ENCODE data around the gene ACTL7A.
"Not testable (repeated sequence)": the region's sequence is repeated elsewhere in the genome, so short reads cannot be mapped to it uniquely, and the experiment has no call there.

Gene ACTL7A

DNA sequence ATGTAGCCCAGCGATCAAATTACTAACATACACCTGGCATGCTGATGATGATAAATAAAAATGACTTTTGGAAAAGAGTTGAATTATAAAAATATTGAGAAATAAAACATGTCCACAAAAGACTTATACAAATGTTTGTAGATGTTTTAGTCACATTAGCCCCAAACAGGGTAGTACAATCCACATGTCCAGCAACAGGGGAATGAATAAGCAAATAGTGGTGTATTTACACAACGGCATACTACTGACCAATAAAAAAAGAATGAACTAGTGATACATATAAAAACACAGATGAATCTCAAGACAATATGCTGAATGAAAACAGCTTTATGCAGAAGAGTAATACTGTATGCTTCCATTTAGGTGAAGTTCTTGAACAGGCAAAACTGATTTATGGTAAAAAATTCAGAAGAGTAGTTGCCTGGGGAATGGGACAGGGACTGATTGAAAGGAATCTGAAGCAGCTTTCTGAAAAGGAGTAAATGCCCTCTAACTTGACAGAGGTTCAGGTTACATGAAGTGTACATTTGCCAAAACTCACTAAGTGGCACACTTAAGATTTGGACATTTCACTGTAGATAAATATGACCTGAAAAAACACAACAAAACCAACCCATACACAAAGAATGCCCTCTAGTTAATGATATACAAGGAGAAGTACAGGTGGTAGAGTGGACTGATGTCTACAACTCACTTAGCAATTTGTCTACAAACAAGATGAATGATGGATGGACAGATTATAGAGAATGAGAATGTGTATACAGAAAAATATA lies 35.4 kb downstream of the ACTL7A start:
- no peak for TF ChIP-seq ARNTL (CRISPR knock-in tag; IDR thresholded peaks at IDR 0.05; ENCODE audit: borderline replicate concordance, low read depth)
- no peak for TF ChIP-seq TOX (CRISPR knock-in tag; IDR thresholded peaks at IDR 0.05; ENCODE audit: borderline replicate concordance)
- TF ChIP-seq ZFP30 (CRISPR knock-in tag; IDR thresholded peaks at IDR 0.05) = no peak
- TF ChIP-seq, protein P1, sequence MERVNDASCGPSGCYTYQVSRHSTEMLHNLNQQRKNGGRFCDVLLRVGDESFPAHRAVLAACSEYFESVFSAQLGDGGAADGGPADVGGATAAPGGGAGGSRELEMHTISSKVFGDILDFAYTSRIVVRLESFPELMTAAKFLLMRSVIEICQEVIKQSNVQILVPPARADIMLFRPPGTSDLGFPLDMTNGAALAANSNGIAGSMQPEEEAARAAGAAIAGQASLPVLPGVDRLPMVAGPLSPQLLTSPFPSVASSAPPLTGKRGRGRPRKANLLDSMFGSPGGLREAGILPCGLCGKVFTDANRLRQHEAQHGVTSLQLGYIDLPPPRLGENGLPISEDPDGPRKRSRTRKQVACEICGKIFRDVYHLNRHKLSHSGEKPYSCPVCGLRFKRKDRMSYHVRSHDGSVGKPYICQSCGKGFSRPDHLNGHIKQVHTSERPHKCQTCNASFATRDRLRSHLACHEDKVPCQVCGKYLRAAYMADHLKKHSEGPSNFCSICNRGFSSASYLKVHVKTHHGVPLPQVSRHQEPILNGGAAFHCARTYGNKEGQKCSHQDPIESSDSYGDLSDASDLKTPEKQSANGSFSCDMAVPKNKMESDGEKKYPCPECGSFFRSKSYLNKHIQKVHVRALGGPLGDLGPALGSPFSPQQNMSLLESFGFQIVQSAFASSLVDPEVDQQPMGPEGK (CRISPR knock-in tag; IDR thresholded peaks at IDR 0.05; ENCODE audit: borderline replicate concordance) = no peak
- TF ChIP-seq TCF4 (CRISPR knock-in tag; IDR thresholded peaks at IDR 0.05; ENCODE audit: borderline replicate concordance) = no peak
- TF ChIP-seq ZC3H10 (CRISPR knock-in tag; IDR thresholded peaks at IDR 0.05) = no peak
- TF ChIP-seq SNAI2 (CRISPR knock-in tag; IDR thresholded peaks at IDR 0.05) = no peak
- TF ChIP-seq, protein P2, sequence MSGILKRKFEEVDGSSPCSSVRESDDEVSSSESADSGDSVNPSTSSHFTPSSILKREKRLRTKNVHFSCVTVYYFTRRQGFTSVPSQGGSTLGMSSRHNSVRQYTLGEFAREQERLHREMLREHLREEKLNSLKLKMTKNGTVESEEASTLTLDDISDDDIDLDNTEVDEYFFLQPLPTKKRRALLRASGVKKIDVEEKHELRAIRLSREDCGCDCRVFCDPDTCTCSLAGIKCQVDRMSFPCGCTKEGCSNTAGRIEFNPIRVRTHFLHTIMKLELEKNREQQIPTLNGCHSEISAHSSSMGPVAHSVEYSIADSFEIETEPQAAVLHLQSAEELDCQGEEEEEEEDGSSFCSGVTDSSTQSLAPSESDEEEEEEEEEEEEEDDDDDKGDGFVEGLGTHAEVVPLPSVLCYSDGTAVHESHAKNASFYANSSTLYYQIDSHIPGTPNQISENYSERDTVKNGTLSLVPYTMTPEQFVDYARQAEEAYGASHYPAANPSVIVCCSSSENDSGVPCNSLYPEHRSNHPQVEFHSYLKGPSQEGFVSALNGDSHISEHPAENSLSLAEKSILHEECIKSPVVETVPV (CRISPR knock-in tag; IDR thresholded peaks at IDR 0.05) = no peak
- TF ChIP-seq PPARA (CRISPR knock-in tag; IDR thresholded peaks at IDR 0.05; ENCODE audit: borderline replicate concordance) = no peak
- no peak for TF ChIP-seq ZNF565 (CRISPR knock-in tag; conservative IDR thresholded peaks at IDR 0.05; ENCODE audit: low read depth)
- TF ChIP-seq, protein P3, sequence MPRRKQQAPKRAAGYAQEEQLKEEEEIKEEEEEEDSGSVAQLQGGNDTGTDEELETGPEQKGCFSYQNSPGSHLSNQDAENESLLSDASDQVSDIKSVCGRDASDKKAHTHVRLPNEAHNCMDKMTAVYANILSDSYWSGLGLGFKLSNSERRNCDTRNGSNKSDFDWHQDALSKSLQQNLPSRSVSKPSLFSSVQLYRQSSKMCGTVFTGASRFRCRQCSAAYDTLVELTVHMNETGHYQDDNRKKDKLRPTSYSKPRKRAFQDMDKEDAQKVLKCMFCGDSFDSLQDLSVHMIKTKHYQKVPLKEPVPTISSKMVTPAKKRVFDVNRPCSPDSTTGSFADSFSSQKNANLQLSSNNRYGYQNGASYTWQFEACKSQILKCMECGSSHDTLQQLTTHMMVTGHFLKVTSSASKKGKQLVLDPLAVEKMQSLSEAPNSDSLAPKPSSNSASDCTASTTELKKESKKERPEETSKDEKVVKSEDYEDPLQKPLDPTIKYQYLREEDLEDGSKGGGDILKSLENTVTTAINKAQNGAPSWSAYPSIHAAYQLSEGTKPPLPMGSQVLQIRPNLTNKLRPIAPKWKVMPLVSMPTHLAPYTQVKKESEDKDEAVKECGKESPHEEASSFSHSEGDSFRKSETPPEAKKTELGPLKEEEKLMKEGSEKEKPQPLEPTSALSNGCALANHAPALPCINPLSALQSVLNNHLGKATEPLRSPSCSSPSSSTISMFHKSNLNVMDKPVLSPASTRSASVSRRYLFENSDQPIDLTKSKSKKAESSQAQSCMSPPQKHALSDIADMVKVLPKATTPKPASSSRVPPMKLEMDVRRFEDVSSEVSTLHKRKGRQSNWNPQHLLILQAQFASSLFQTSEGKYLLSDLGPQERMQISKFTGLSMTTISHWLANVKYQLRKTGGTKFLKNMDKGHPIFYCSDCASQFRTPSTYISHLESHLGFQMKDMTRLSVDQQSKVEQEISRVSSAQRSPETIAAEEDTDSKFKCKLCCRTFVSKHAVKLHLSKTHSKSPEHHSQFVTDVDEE (CRISPR knock-in tag; IDR thresholded peaks at IDR 0.05) = no peak
- TF ChIP-seq ISL1 (CRISPR knock-in tag; IDR thresholded peaks at IDR 0.05) = no peak
- TF ChIP-seq BACH2 (CRISPR knock-in tag; IDR thresholded peaks at IDR 0.05; ENCODE audit: borderline replicate concordance) = no peak
- no peak for TF ChIP-seq RARB (CRISPR knock-in tag; IDR thresholded peaks at IDR 0.05)
- ATAC-seq = no peak

DNA sequence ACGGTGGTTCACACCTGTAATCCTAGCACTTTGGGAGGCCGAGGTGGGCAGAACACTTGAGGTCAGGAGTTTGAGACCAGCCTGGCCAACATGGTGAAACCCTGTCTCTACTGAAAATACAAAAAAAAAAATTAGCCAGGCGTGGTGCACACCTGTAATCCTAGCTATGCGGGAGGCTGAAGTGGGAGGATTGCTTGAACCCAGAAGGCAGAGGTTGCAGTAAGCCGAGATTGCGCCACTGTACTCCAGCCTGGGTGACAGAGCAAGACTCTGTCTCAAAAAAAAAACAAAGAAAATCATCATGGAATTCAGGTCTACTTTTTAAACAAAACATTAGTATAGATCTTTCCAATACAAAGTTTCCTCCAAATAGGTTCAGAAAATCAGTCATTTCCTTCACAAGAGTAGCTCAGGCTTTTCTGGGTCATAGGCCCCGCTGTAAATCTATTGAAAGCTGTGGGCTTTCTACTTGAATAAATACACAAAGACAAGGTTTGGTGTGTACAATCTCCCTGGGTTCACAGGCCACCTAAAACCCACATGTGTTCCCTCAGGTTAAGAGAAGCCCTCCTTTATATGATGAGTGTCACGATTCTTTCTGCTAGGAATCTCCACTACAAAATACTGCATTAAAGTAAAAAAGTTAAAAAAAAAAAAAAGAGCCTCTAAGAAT lies 37.1 kb downstream of the ACTL7A start:
- not testable (repeated sequence) for ATAC-seq

DNA sequence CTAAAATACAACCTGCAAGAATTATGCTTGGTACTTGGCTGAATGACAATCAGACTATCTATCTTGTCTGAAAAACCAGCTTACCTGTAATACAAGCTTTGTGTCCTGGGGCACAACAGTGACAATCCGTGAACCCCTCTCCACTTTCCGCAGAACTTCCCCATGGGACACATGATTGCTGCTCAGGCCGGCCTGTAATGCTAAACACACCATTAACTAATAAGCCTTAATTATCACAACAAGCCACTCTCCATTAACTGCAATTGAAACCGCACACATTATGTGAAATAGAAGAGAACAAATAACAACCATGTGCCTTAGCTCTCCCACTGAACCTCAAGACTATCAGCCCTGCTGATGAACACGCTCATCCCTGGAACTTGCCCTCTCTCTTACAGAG lies 38.1 kb downstream of the ACTL7A start:
- no peak for ATAC-seq
- TF ChIP-seq ZC3H10 (CRISPR knock-in tag; IDR thresholded peaks at IDR 0.05) (no peak), TOX (CRISPR knock-in tag; IDR thresholded peaks at IDR 0.05; ENCODE audit: borderline replicate concordance) (no peak), ZFP30 (CRISPR knock-in tag; IDR thresholded peaks at IDR 0.05) (no peak)

DNA sequence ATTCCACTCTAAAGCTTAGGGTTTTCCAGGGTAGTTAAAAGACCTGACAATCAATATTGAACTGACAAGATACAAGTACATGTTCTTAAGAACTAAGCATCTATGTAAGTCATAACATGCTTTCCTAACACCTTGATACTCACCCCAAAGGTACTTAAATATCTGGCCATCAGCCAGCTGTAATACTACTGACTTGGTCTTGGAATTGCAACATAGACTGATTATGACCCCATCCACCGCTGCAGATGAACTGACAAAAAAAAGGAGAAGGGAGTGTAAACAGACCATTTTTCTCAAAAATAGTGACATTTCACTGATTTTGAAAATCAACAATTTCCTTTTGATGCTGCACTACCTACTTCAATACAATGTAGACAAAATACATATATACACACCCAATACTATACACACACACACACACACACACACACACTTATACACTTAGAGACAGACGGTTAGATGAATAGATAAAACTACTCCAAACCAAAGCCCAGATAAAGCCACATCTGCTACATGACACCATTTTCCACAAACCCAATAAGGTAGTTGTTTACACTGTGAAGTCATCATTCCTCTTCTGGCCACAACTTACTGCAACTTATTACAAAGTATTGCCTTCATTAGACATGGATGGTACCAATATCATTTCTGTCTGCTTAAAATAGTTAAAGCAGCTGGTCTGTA lies 41.5 kb downstream of the ACTL7A start:
- ATAC-seq = no peak
- TF ChIP-seq ZFP3 (CRISPR knock-in tag; IDR thresholded peaks at IDR 0.05) = no peak
- TF ChIP-seq ZNF565 (CRISPR knock-in tag; conservative IDR thresholded peaks at IDR 0.05; ENCODE audit: low read depth) = no peak
- TF ChIP-seq CSDC2 (CRISPR knock-in tag; IDR thresholded peaks at IDR 0.05) = no peak
- TF ChIP-seq ZC3H10 (CRISPR knock-in tag; IDR thresholded peaks at IDR 0.05) = no peak
- no peak for TF ChIP-seq ISL1 (CRISPR knock-in tag; IDR thresholded peaks at IDR 0.05)
- TF ChIP-seq, protein P1 (CRISPR knock-in tag; IDR thresholded peaks at IDR 0.05; ENCODE audit: borderline replicate concordance) = no peak
- TF ChIP-seq, protein P4, sequence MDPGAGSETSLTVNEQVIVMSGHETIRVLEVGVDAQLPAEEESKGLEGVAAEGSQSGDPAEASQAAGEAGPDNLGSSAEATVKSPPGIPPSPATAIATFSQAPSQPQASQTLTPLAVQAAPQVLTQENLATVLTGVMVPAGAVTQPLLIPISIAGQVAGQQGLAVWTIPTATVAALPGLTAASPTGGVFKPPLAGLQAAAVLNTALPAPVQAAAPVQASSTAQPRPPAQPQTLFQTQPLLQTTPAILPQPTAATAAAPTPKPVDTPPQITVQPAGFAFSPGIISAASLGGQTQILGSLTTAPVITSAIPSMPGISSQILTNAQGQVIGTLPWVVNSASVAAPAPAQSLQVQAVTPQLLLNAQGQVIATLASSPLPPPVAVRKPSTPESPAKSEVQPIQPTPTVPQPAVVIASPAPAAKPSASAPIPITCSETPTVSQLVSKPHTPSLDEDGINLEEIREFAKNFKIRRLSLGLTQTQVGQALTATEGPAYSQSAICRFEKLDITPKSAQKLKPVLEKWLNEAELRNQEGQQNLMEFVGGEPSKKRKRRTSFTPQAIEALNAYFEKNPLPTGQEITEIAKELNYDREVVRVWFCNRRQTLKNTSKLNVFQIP (CRISPR knock-in tag; IDR thresholded peaks at IDR 0.05; ENCODE audit: borderline replicate concordance, low read depth) = no peak
- no peak for TF ChIP-seq ESRRG (CRISPR knock-in tag; IDR thresholded peaks at IDR 0.05)
- no peak for TF ChIP-seq TOX (CRISPR knock-in tag; IDR thresholded peaks at IDR 0.05; ENCODE audit: borderline replicate concordance)
- TF ChIP-seq ARNTL (CRISPR knock-in tag; IDR thresholded peaks at IDR 0.05; ENCODE audit: borderline replicate concordance, low read depth) = no peak

All from SK-N-SH treated with all-trans-retinoic acid at 6 μM for 48 hours (cell line).